Measurements from ENCODE around the gene GGT6.

The GGT6 gene

DNA sequence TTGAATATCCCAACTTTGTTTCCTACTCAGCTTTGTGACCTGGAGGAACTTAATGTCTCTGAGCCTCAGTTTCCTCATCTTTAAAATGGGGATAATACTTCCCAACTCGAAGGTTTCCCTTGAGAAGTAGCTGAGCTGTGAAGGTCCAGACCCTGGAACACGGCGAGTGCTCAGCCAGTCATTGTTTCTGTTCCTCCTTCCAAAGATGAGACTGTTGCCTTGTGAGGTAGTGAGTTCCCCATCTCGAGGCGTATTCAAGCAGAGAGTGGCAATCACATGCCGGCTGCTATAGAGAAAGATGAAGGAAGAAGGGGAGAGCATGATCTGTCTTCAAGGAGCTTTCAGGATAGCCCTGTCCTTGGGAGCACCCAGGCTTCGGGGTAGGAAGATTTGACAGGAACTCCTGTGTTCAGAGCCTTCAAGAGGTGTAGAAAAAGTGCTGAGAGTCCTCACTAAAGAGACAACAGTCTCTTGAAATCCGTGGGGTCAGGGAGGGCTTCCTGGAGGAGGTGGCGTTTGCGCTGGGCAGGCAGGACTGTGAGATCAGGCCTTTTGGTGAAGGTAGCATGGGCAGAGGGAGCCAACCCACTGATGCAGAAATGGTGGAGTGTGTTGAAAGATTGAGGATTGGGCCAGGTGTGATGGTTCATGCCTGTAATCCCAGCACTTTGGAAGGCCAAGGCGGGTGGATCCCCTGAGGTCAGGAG lies 34.5 kb downstream of the GGT6 start (continued):
- no peak for TF ChIP-seq ARNTL (CRISPR knock-in tag; IDR thresholded peaks at IDR 0.05; ENCODE audit: borderline replicate concordance, low read depth)
- TF ChIP-seq GLIS3 (CRISPR knock-in tag; IDR thresholded peaks at IDR 0.05) = no peak
- no peak for TF ChIP-seq OSR1 (CRISPR knock-in tag; IDR thresholded peaks at IDR 0.05)
- TF ChIP-seq ZNF8 (CRISPR knock-in tag; IDR thresholded peaks at IDR 0.05) = no peak
- TF ChIP-seq, protein P1, sequence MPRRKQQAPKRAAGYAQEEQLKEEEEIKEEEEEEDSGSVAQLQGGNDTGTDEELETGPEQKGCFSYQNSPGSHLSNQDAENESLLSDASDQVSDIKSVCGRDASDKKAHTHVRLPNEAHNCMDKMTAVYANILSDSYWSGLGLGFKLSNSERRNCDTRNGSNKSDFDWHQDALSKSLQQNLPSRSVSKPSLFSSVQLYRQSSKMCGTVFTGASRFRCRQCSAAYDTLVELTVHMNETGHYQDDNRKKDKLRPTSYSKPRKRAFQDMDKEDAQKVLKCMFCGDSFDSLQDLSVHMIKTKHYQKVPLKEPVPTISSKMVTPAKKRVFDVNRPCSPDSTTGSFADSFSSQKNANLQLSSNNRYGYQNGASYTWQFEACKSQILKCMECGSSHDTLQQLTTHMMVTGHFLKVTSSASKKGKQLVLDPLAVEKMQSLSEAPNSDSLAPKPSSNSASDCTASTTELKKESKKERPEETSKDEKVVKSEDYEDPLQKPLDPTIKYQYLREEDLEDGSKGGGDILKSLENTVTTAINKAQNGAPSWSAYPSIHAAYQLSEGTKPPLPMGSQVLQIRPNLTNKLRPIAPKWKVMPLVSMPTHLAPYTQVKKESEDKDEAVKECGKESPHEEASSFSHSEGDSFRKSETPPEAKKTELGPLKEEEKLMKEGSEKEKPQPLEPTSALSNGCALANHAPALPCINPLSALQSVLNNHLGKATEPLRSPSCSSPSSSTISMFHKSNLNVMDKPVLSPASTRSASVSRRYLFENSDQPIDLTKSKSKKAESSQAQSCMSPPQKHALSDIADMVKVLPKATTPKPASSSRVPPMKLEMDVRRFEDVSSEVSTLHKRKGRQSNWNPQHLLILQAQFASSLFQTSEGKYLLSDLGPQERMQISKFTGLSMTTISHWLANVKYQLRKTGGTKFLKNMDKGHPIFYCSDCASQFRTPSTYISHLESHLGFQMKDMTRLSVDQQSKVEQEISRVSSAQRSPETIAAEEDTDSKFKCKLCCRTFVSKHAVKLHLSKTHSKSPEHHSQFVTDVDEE (CRISPR knock-in tag; IDR thresholded peaks at IDR 0.05) = no peak
- no peak for TF ChIP-seq ZFP30 (CRISPR knock-in tag; IDR thresholded peaks at IDR 0.05)

DNA sequence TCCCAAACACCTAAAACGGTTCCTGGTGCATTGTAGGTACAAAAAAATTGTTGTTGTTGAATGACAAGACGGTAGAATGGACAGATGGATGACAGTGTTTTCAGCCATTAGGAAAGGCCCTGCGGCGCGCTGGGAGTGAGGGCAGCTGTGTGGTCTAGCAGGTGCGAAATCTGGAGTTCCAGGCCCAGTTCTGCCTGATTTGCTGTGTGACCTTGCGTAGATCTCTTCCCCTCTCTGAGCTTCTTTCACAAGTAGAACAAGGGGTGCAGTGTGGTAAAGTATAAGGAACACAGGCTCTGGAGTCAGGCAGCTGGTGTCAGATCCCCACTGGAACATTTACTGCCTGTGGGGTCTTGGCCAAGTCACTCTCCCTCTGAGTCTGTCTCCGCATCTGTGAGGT lies 36.4 kb downstream of the GGT6 start:
- ATAC-seq = no peak
- TF ChIP-seq, protein P2, sequence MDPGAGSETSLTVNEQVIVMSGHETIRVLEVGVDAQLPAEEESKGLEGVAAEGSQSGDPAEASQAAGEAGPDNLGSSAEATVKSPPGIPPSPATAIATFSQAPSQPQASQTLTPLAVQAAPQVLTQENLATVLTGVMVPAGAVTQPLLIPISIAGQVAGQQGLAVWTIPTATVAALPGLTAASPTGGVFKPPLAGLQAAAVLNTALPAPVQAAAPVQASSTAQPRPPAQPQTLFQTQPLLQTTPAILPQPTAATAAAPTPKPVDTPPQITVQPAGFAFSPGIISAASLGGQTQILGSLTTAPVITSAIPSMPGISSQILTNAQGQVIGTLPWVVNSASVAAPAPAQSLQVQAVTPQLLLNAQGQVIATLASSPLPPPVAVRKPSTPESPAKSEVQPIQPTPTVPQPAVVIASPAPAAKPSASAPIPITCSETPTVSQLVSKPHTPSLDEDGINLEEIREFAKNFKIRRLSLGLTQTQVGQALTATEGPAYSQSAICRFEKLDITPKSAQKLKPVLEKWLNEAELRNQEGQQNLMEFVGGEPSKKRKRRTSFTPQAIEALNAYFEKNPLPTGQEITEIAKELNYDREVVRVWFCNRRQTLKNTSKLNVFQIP (CRISPR knock-in tag; IDR thresholded peaks at IDR 0.05; ENCODE audit: borderline replicate concordance, low read depth) = no peak
- TF ChIP-seq, protein P3, sequence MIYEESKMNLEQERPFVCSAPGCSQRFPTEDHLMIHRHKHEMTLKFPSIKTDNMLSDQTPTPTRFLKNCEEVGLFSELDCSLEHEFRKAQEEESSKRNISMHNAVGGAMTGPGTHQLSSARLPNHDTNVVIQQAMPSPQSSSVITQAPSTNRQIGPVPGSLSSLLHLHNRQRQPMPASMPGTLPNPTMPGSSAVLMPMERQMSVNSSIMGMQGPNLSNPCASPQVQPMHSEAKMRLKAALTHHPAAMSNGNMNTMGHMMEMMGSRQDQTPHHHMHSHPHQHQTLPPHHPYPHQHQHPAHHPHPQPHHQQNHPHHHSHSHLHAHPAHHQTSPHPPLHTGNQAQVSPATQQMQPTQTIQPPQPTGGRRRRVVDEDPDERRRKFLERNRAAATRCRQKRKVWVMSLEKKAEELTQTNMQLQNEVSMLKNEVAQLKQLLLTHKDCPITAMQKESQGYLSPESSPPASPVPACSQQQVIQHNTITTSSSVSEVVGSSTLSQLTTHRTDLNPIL (CRISPR knock-in tag; IDR thresholded peaks at IDR 0.05; ENCODE audit: low read depth) = no peak
- TF ChIP-seq RARB (CRISPR knock-in tag; IDR thresholded peaks at IDR 0.05) (no peak), ARNTL (CRISPR knock-in tag; IDR thresholded peaks at IDR 0.05; ENCODE audit: borderline replicate concordance, low read depth) (no peak), GLIS3 (CRISPR knock-in tag; IDR thresholded peaks at IDR 0.05) (no peak), ZNF8 (CRISPR knock-in tag; IDR thresholded peaks at IDR 0.05) (no peak)

DNA sequence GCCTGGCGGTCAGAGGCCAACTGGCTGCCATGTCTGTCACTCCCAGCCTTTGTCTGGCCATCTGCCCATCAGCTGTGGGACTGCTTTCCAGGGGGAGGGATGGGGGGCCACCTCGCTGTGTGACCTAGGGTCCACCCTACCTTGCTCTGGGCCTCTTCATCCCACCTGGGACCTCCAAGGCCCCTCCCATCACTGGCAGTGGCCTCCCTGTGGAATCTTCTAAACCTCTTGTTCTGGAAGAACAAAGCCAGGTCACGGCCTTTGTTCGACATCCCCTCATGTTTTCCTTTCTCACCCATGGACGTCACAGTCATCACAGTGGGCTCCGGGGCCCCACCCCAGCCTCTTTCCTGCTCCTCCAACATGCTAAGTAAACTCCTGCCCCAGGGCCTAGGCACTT lies 37.7 kb downstream of the GGT6 start:
- ATAC-seq = no peak
- TF ChIP-seq ZNF70 (CRISPR knock-in tag; IDR thresholded peaks at IDR 0.05) (no peak), PPARA (CRISPR knock-in tag; IDR thresholded peaks at IDR 0.05; ENCODE audit: borderline replicate concordance) (no peak), BACH2 (CRISPR knock-in tag; IDR thresholded peaks at IDR 0.05; ENCODE audit: borderline replicate concordance) (no peak), ESRRG (CRISPR knock-in tag; IDR thresholded peaks at IDR 0.05) (no peak), SNAI2 (CRISPR knock-in tag; IDR thresholded peaks at IDR 0.05) (no peak), ZNF565 (CRISPR knock-in tag; conservative IDR thresholded peaks at IDR 0.05; ENCODE audit: low read depth) (no peak), CSDC2 (CRISPR knock-in tag; IDR thresholded peaks at IDR 0.05) (no peak), TOX (CRISPR knock-in tag; IDR thresholded peaks at IDR 0.05; ENCODE audit: borderline replicate concordance) (no peak), GLIS3 (CRISPR knock-in tag; IDR thresholded peaks at IDR 0.05) (no peak), ZFP3 (CRISPR knock-in tag; IDR thresholded peaks at IDR 0.05) (no peak), ISL1 (CRISPR knock-in tag; IDR thresholded peaks at IDR 0.05) (no peak), OSR1 (CRISPR knock-in tag; IDR thresholded peaks at IDR 0.05) (no peak)
- TF ChIP-seq, protein P2 (CRISPR knock-in tag; IDR thresholded peaks at IDR 0.05; ENCODE audit: borderline replicate concordance, low read depth) = no peak
- TF ChIP-seq, protein P4, sequence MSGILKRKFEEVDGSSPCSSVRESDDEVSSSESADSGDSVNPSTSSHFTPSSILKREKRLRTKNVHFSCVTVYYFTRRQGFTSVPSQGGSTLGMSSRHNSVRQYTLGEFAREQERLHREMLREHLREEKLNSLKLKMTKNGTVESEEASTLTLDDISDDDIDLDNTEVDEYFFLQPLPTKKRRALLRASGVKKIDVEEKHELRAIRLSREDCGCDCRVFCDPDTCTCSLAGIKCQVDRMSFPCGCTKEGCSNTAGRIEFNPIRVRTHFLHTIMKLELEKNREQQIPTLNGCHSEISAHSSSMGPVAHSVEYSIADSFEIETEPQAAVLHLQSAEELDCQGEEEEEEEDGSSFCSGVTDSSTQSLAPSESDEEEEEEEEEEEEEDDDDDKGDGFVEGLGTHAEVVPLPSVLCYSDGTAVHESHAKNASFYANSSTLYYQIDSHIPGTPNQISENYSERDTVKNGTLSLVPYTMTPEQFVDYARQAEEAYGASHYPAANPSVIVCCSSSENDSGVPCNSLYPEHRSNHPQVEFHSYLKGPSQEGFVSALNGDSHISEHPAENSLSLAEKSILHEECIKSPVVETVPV (CRISPR knock-in tag; IDR thresholded peaks at IDR 0.05) = no peak
- TF ChIP-seq, protein P1 (CRISPR knock-in tag; IDR thresholded peaks at IDR 0.05) = no peak

All from SK-N-SH treated with all-trans-retinoic acid at 6 μM for 48 hours (cell line).